ENCODE results near the gene PAK1.

The PAK1 gene

GRCh38 chr11:77470504-77470903 lies 3.4 kb downstream of the PAK1 start:
- no peak for TF ChIP-seq CTCF (IDR thresholded peaks at IDR 0.05; ENCODE audit: borderline replicate concordance, insufficient read depth, low read depth, low read length)
- no peak overlapping the region for H3K4me3 ChIP-seq (ENCODE audit: low read depth, low read length)

GRCh38 chr11:77468527-77468926 lies 5.4 kb downstream of the PAK1 start:
- TF ChIP-seq CTCF (IDR thresholded peaks at IDR 0.05; ENCODE audit: borderline replicate concordance, insufficient read depth, low read depth, low read length): no peak
- H3K4me3 ChIP-seq (ENCODE audit: low read depth, low read length): no peak overlapping the region

- no peak overlapping the region for H3K4me3 ChIP-seq (ENCODE audit: low read depth, low read length)
- TF ChIP-seq CTCF (IDR thresholded peaks at IDR 0.05; ENCODE audit: borderline replicate concordance, insufficient read depth, low read depth, low read length): no peak
Measured at GRCh38 chr11:77467993-77468392, 5.9 kb downstream of the PAK1 start.

GRCh38 chr11:77467233-77467632 lies 6.7 kb downstream of the PAK1 start:
- TF ChIP-seq CTCF (IDR thresholded peaks at IDR 0.05; ENCODE audit: borderline replicate concordance, insufficient read depth, low read depth, low read length): no peak
- no peak overlapping the region for H3K4me3 ChIP-seq (ENCODE audit: low read depth, low read length)

- H3K4me3 ChIP-seq (ENCODE audit: low read depth, low read length): no peak overlapping the region
- TF ChIP-seq CTCF (IDR thresholded peaks at IDR 0.05; ENCODE audit: borderline replicate concordance, insufficient read depth, low read depth, low read length): no peak
Measured at GRCh38 chr11:77457340-77457739, 16.6 kb downstream of the PAK1 start.

- no peak for TF ChIP-seq CTCF (IDR thresholded peaks at IDR 0.05; ENCODE audit: borderline replicate concordance, insufficient read depth, low read depth, low read length)
- no peak overlapping the region for H3K4me3 ChIP-seq (ENCODE audit: low read depth, low read length)
Measured at GRCh38 chr11:77455740-77456139, 18.2 kb downstream of the PAK1 start.

- no peak overlapping the region for H3K4me3 ChIP-seq (ENCODE audit: low read depth, low read length)
- no peak for TF ChIP-seq CTCF (IDR thresholded peaks at IDR 0.05; ENCODE audit: borderline replicate concordance, insufficient read depth, low read depth, low read length)
Measured at GRCh38 chr11:77454867-77455655, 18.8 kb downstream of the PAK1 start.
